ENCODE results near the gene STAM.

DNA sequence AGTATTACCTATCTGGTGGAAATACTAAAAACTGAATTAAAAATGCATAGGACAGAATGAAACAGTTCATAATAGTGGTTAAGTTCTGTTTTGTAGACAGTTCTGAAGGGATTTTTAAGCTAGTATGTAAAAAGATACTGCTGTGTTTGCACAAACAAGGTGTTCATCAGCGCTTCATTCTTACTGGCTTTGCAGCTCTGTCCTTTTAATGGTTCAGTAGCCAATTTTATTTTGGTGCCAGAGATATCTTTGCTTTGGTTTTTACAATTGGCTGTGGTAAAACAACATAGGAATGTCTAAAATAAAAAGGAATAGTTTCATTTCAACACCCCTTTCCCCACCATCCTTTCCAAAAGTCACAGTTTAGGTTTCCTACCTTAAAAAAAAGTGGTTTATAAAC lies 33.0 kb downstream of the STAM start:
- TF ChIP-seq, protein P1, sequence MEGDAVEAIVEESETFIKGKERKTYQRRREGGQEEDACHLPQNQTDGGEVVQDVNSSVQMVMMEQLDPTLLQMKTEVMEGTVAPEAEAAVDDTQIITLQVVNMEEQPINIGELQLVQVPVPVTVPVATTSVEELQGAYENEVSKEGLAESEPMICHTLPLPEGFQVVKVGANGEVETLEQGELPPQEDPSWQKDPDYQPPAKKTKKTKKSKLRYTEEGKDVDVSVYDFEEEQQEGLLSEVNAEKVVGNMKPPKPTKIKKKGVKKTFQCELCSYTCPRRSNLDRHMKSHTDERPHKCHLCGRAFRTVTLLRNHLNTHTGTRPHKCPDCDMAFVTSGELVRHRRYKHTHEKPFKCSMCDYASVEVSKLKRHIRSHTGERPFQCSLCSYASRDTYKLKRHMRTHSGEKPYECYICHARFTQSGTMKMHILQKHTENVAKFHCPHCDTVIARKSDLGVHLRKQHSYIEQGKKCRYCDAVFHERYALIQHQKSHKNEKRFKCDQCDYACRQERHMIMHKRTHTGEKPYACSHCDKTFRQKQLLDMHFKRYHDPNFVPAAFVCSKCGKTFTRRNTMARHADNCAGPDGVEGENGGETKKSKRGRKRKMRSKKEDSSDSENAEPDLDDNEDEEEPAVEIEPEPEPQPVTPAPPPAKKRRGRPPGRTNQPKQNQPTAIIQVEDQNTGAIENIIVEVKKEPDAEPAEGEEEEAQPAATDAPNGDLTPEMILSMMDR (tag by site-specific recombination; IDR thresholded peaks at IDR 0.05), result no peak
- TF ChIP-seq BCL11B (tag by site-specific recombination; IDR thresholded peaks at IDR 0.05; ENCODE audit: low read depth) (no peak), ZBTB17 (tag by site-specific recombination; IDR thresholded peaks at IDR 0.05) (no peak)
